Measurements from ENCODE around the gene REM2. TPM values are rescaled to one million over a fixed set of nuclear protein-coding genes. Genes with fewer than 3 reads are reported as not detected.

The REM2 gene
- total RNA-seq, 2 experiments from 2014 or later, result 9.2 to 9.4 TPM

GRCh38 chr14:22906073-22906472, 23.1 kb downstream of the REM2 start:
- Mint-ChIP-seq H3K4me3 (no peak overlapping the region), H3K27ac (no peak overlapping the region), H3K9me3 (no peaks in the 10 kb centered on the region), H3K36me3 (ENCODE audit: low read depth) (peaks cover 89% of the 10 kb centered on the region), H3K4me1 (ENCODE audit: low read depth) (peaks cover 10% of the 10 kb centered on the region), H3K27me3 (no peaks in the 10 kb centered on the region)
- ATAC-seq (ENCODE audit: poor library complexity) (no peak), DNase-seq (no peak)
- no peaks in the 10 kb centered on the region for H3K9me3 ChIP-seq (ENCODE audit: control insufficient read depth in 1 of 2, insufficient read depth in 1 of 2, low read length in 2 of 2)
- no peak overlapping the region for H3K4me3 ChIP-seq (ENCODE audit: low read length)
- POLR2A ChIA-PET, result no interaction called here
- TF ChIP-seq CTCF (IDR thresholded peaks at IDR 0.05), result no peak
- no peak overlapping the region for H3K27ac ChIP-seq (ENCODE audit: low read depth in 1 of 2, low read length in 2 of 2)
- peaks cover 3% of the 10 kb centered on the region for H3K4me1 ChIP-seq (ENCODE audit: insufficient read depth, low read length)
- H3K36me3 ChIP-seq (ENCODE audit: insufficient read depth, low read length), result peaks cover 94% of the 10 kb centered on the region
- H3K27me3 ChIP-seq (ENCODE audit: control insufficient read depth in 1 of 2, insufficient read depth in 2 of 2, low read length in 2 of 2), result no peaks in the 10 kb centered on the region
- CTCF ChIA-PET, result no interaction called here
- intact Hi-C loops (cut with DNase I, micrococcal nuclease), result no loop called here

- no peak overlapping the region for H3K27ac Mint-ChIP-seq
Measured at GRCh38 chr14:22907429-22907828, 24.4 kb downstream of the REM2 start.

GRCh38 chr14:22908601-22909000, 25.6 kb downstream of the REM2 start:
- no peak for TF ChIP-seq CTCF (IDR thresholded peaks at IDR 0.05)
- H3K27ac ChIP-seq (ENCODE audit: low read depth in 1 of 2, low read length in 2 of 2), result no peak overlapping the region
- no peak overlapping the region for H3K4me3 ChIP-seq (ENCODE audit: low read length)
- Mint-ChIP-seq H3K4me1 (ENCODE audit: low read depth) (peaks cover 14% of the 10 kb centered on the region), H3K9me3 (no peaks in the 10 kb centered on the region), H3K27me3 (no peaks in the 10 kb centered on the region), H3K4me3 (no peak overlapping the region), H3K27ac (no peak overlapping the region), H3K36me3 (ENCODE audit: low read depth) (peaks cover 80% of the 10 kb centered on the region)
- H3K9me3 ChIP-seq (ENCODE audit: control insufficient read depth in 1 of 2, insufficient read depth in 1 of 2, low read length in 2 of 2), result no peaks in the 10 kb centered on the region
- peaks cover 74% of the 10 kb centered on the region for H3K36me3 ChIP-seq (ENCODE audit: insufficient read depth, low read length)
- ATAC-seq (ENCODE audit: poor library complexity) (no peak), DNase-seq (no peak)
- CTCF ChIA-PET, result no interaction called here
- peaks cover 6% of the 10 kb centered on the region for H3K4me1 ChIP-seq (ENCODE audit: insufficient read depth, low read length)
- intact Hi-C loops (cut with DNase I, micrococcal nuclease), result no loop called here
- no peaks in the 10 kb centered on the region for H3K27me3 ChIP-seq (ENCODE audit: control insufficient read depth in 1 of 2, insufficient read depth in 2 of 2, low read length in 2 of 2)
- POLR2A ChIA-PET, result interaction anchor here (0.8 kb wide), 1 partner anchor 32 kb away, joined by 5 read pairs; no protein-coding TSS in a partner anchor

More at GRCh38 chr14:22907429-22907828, 24.4 kb downstream of the REM2 start:
- Histone ChIP-seq H3K27ac (ENCODE audit: low read depth in 1 of 2, low read length in 2 of 2) (no peak overlapping the region), H3K4me1 (ENCODE audit: insufficient read depth, low read length) (peaks cover 6% of the 10 kb centered on the region), H3K36me3 (ENCODE audit: insufficient read depth, low read length) (peaks cover 86% of the 10 kb centered on the region), H3K4me3 (ENCODE audit: low read length) (no peak overlapping the region), H3K27me3 (ENCODE audit: control insufficient read depth in 1 of 2, insufficient read depth in 2 of 2, low read length in 2 of 2) (no peaks in the 10 kb centered on the region), H3K9me3 (ENCODE audit: control insufficient read depth in 1 of 2, insufficient read depth in 1 of 2, low read length in 2 of 2) (no peaks in the 10 kb centered on the region)
- no peak for TF ChIP-seq CTCF (IDR thresholded peaks at IDR 0.05)
- ChIA-PET CTCF (no interaction called here), POLR2A (interaction anchor here (1.5 kb wide), 1 partner anchor 85 kb away, joined by 3 read pairs; no protein-coding TSS in a partner anchor)
- intact Hi-C loops (cut with DNase I, micrococcal nuclease), result no loop called here
- Mint-ChIP-seq H3K4me3 (no peak overlapping the region), H3K36me3 (ENCODE audit: low read depth) (peaks cover 89% of the 10 kb centered on the region), H3K27me3 (no peaks in the 10 kb centered on the region), H3K4me1 (ENCODE audit: low read depth) (peaks cover 13% of the 10 kb centered on the region), H3K9me3 (no peaks in the 10 kb centered on the region)
- ATAC-seq (ENCODE audit: poor library complexity) (no peak), DNase-seq (no peak)
